Measurements from ENCODE around the gene TIAM2. TPM values are rescaled to one million over a fixed set of nuclear protein-coding genes. Genes with fewer than 3 reads are reported as not detected.

TIAM2 gene
- total RNA-seq, 2 experiments from 2014 or later: 4.4 to 5.3 TPM

DNA sequence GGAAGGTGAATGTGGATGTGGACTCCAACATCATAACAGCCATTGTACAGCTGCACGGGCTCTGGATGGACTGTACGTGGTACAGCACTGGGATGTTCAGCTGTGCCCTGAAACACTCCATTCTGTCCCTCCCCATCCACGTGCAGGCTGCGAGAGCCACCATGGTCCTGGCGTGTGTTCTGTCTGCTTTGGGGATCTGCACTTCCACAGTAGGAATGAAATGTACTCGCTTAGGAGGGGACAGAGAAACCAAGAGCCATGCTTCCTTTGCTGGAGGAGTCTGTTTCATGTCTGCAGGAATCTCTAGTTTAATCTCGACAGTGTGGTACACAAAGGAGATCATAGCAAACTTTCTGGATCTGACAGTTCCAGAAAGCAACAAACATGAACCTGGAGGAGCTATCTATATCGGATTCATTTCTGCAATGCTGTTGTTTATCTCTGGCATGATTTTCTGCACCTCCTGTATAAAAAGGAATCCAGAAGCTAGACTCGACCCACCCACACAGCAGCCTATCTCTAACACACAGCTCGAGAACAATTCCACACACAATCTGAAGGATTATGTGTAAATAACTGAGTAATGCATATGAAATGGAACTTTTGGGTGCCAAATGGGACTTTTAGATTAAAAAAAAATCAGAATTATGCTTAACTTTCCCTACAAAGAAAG, 280.8 kb downstream of the TIAM2 start:
- Mint-ChIP-seq H3K36me3 (ENCODE audit: low read depth) (peaks cover 73% of the 10 kb centered on the region), H3K9me3 (no peaks in the 10 kb centered on the region), H3K4me3 (no peak overlapping the region), H3K4me1 (ENCODE audit: low read depth) (peaks cover 19% of the 10 kb centered on the region), H3K27me3 (no peaks in the 10 kb centered on the region), H3K27ac (no peak overlapping the region)
- no peaks in the 10 kb centered on the region for H3K4me1 ChIP-seq (ENCODE audit: insufficient read depth, low read length)
- H3K27ac ChIP-seq (ENCODE audit: low read depth in 1 of 2, low read length in 2 of 2): no peak overlapping the region
- intact Hi-C loops (cut with DNase I, micrococcal nuclease): no loop called here
- H3K27me3 ChIP-seq (ENCODE audit: control insufficient read depth in 1 of 2, insufficient read depth in 2 of 2, low read length in 2 of 2): no peaks in the 10 kb centered on the region
- ChIA-PET POLR2A (no interaction called here), CTCF (no interaction called here)
- no peaks in the 10 kb centered on the region for H3K9me3 ChIP-seq (ENCODE audit: control insufficient read depth in 1 of 2, insufficient read depth in 1 of 2, low read length in 2 of 2)
- ATAC-seq (ENCODE audit: poor library complexity): no peak
- H3K4me3 ChIP-seq (ENCODE audit: low read length): no peak overlapping the region
- TF ChIP-seq, protein P1, sequence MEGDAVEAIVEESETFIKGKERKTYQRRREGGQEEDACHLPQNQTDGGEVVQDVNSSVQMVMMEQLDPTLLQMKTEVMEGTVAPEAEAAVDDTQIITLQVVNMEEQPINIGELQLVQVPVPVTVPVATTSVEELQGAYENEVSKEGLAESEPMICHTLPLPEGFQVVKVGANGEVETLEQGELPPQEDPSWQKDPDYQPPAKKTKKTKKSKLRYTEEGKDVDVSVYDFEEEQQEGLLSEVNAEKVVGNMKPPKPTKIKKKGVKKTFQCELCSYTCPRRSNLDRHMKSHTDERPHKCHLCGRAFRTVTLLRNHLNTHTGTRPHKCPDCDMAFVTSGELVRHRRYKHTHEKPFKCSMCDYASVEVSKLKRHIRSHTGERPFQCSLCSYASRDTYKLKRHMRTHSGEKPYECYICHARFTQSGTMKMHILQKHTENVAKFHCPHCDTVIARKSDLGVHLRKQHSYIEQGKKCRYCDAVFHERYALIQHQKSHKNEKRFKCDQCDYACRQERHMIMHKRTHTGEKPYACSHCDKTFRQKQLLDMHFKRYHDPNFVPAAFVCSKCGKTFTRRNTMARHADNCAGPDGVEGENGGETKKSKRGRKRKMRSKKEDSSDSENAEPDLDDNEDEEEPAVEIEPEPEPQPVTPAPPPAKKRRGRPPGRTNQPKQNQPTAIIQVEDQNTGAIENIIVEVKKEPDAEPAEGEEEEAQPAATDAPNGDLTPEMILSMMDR (IDR thresholded peaks at IDR 0.05): no peak
- no peak for DNase-seq
- H3K36me3 ChIP-seq (ENCODE audit: insufficient read depth, low read length): peaks cover 38% of the 10 kb centered on the region

DNA sequence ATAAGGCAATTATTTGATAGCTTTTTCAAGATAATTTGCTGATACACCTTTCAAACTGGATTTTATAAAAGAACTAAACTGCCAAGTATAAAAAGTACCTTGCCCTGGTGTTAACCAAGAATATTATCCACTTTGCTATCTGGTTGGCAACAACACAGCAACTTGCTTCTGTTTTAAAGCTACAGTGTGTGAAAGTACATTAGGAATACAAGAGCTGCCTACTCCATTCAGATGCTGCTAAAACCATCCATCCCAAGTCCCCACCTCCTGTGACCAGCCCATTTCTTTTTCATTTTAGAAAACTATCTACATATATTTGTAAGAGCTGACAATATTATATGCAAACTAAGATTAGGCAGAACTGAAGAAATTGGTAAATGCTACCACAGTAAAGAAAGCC, 281.5 kb downstream of the TIAM2 start:
- H3K9me3 ChIP-seq (ENCODE audit: control insufficient read depth in 1 of 2, insufficient read depth in 1 of 2, low read length in 2 of 2): no peaks in the 10 kb centered on the region
- no peak overlapping the region for H3K4me3 Mint-ChIP-seq
- H3K27me3 Mint-ChIP-seq: no peaks in the 10 kb centered on the region
- H3K27me3 ChIP-seq (ENCODE audit: control insufficient read depth in 1 of 2, insufficient read depth in 2 of 2, low read length in 2 of 2): no peaks in the 10 kb centered on the region
- H3K4me1 Mint-ChIP-seq (ENCODE audit: low read depth): peaks cover 19% of the 10 kb centered on the region
- no peak overlapping the region for H3K27ac ChIP-seq (ENCODE audit: low read depth in 1 of 2, low read length in 2 of 2)
- TF ChIP-seq, protein P1 (IDR thresholded peaks at IDR 0.05): no peak
- H3K36me3 ChIP-seq (ENCODE audit: insufficient read depth, low read length): peaks cover 38% of the 10 kb centered on the region
- ATAC-seq (ENCODE audit: poor library complexity): no peak
- POLR2A ChIA-PET: no interaction called here
- peaks cover 78% of the 10 kb centered on the region for H3K36me3 Mint-ChIP-seq (ENCODE audit: low read depth)
- H3K4me1 ChIP-seq (ENCODE audit: insufficient read depth, low read length): no peaks in the 10 kb centered on the region
- intact Hi-C loops (cut with DNase I, micrococcal nuclease): no loop called here
- CTCF ChIA-PET: no interaction called here
- H3K27ac Mint-ChIP-seq: no peak overlapping the region
- H3K9me3 Mint-ChIP-seq: no peaks in the 10 kb centered on the region
- DNase-seq: no peak
- no peak overlapping the region for H3K4me3 ChIP-seq (ENCODE audit: low read length)

DNA sequence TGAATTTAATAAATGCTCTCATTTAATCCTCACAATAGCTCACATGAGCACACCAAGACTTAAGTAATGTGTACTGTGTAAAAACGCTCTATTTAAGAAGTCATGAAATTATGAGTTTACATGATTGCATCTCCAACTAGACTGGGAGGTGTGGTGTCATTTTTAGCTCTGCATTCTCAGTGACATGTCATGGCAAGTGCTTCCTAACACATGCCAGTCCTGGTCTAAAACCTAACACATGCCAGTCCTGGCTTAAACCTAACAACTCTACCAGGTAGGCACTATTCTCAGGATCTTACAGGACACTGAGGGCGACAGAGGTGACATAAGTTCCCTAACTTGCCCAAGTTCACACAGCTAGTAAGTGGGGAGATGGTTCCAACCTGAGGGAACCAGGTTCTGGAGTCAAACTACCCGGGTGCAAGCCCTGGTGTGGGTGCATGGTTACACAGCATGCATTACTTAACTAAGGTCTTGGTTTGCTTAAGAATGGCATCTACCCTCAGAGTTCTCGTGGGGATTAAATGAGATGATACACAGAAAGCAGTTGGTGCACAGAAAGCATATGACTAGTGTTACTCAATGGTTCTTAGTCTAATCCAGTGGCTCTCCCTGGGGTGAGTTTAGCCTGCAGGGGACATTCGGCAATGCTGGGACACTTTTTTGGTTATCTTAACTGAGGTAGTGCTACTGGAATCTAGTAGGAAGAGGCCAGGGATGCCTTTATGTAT, 283.4 kb downstream of the TIAM2 start:
- Mint-ChIP-seq H3K4me1 (ENCODE audit: low read depth) (peaks cover 13% of the 10 kb centered on the region), H3K9me3 (no peaks in the 10 kb centered on the region), H3K36me3 (ENCODE audit: low read depth) (peaks cover 81% of the 10 kb centered on the region), H3K27ac (no peak overlapping the region), H3K4me3 (no peak overlapping the region), H3K27me3 (no peaks in the 10 kb centered on the region)
- CTCF ChIA-PET: no interaction called here
- POLR2A ChIA-PET: no interaction called here
- peaks cover 42% of the 10 kb centered on the region for H3K36me3 ChIP-seq (ENCODE audit: insufficient read depth, low read length)
- H3K27ac ChIP-seq (ENCODE audit: low read depth in 1 of 2, low read length in 2 of 2): no peak overlapping the region
- TF ChIP-seq, protein P1 (IDR thresholded peaks at IDR 0.05): no peak
- H3K27me3 ChIP-seq (ENCODE audit: control insufficient read depth in 1 of 2, insufficient read depth in 2 of 2, low read length in 2 of 2): no peaks in the 10 kb centered on the region
- intact Hi-C loops (cut with DNase I, micrococcal nuclease): no loop called here
- ATAC-seq (ENCODE audit: poor library complexity) (no peak), DNase-seq (no peak)
- no peak overlapping the region for H3K4me3 ChIP-seq (ENCODE audit: low read length)
- no peaks in the 10 kb centered on the region for H3K4me1 ChIP-seq (ENCODE audit: insufficient read depth, low read length)
- no peaks in the 10 kb centered on the region for H3K9me3 ChIP-seq (ENCODE audit: control insufficient read depth in 1 of 2, insufficient read depth in 1 of 2, low read length in 2 of 2)

All from CD4-positive, alpha-beta T cell (primary cell).